SK-N-SH (cell line): ENCODE data around the gene STK32C. TPM values are rescaled to one million over a fixed set of nuclear protein-coding genes. Genes with fewer than 3 reads are reported as not detected.

Experiments
- CTCF ChIA-PET: fragments of 300-600, 350-600 bp; formaldehyde crosslinking; extraction: SDS; loops from one replicate; lab custom pipeline; 2021; lab: Yijun Ruan, JAX
- POLR2A ChIA-PET: fragments of 350-600 bp; sonication (Branson Sonifier 250); formaldehyde crosslinking; extraction: SDS; loops from one replicate; lab custom pipeline; 2020; ENCODE audit warnings: antibody characterized with exemption, inconsistent platforms; lab: Yijun Ruan, JAX
- DNase-seq: peaks from one replicate; pipeline ENCODE4 v3.0.0; 2012
- H2AFZ ChIP-seq: fragments of 200-600 bp; sonication (generic); 2 replicates; pipeline ENCODE4 v1.8.1; 2016; ENCODE audit warnings: antibody characterized with exemption, mild to moderate bottlenecking, low read depth
- H3F3A ChIP-seq: fragments of 200-600 bp; sonication (generic); replicated peaks from 2 replicates; pipeline ENCODE3; 2016; ENCODE audit warnings: antibody characterized with exemption, mild to moderate bottlenecking; ENCODE audit not compliant: insufficient read depth
- H3K27ac ChIP-seq, 2 experiments: fragments of 200-500 bp in 1 of 2; fragments of 200-600 bp in 1 of 2; sonication (Bioruptor generic) in 1 of 2; sonication (generic), shearing (Covaris generic) in 1 of 2; 2 replicates each; pipeline versions ENCODE4 v1.5.1 to v1.6.1; 2014 to 2016; ENCODE audit warnings: low read depth in 2 of 2, inconsistent platforms in 1 of 2, low read length in 1 of 2, mild to moderate bottlenecking in 1 of 2, mixed read lengths in 1 of 2
- H3K27me3 ChIP-seq: fragments of 200-600 bp; sonication (generic), shearing (Covaris generic); 2 replicates; pipeline ENCODE4 v1.6.1; 2016; ENCODE audit warnings: mixed run types; ENCODE audit not compliant: insufficient read depth
- H3K36me3 ChIP-seq, 2 experiments: fragments of 200-500 bp in 1 of 2; fragments of 200-600 bp in 1 of 2; sonication (Bioruptor generic) in 1 of 2; sonication (generic) in 1 of 2; replicated peaks in 1 of 2; 2 replicates each; pipeline versions ENCODE3 to v1.5.1; 2014 to 2016; ENCODE audit warnings: low read length in 1 of 2, mild to moderate bottlenecking in 1 of 2; ENCODE audit not compliant: insufficient read depth in 2 of 2, control insufficient read depth in 1 of 2
- H3K4me1 ChIP-seq, 2 experiments: fragments of 200-500 bp in 1 of 2; fragments of 200-600 bp in 1 of 2; sonication (Bioruptor generic) in 1 of 2; sonication (generic), shearing (Covaris generic) in 1 of 2; 2 replicates each; pipeline versions ENCODE4 v1.5.1 to v1.6.1; 2014 to 2016; ENCODE audit warnings: low read depth in 1 of 2, low read length in 1 of 2, mixed run types in 1 of 2; ENCODE audit not compliant: insufficient read depth in 2 of 2, control insufficient read depth in 1 of 2
- H3K4me2 ChIP-seq: fragments of 200-600 bp; sonication (generic), shearing (Covaris generic); 2 replicates; pipeline ENCODE4 v1.6.1; 2017; ENCODE audit warnings: mixed run types
- H3K4me3 ChIP-seq, 2 experiments: fragments of 200-500 bp in 1 of 2; fragments of 200-600 bp in 1 of 2; sonication (Bioruptor generic) in 1 of 2; sonication (generic), shearing (Covaris generic) in 1 of 2; 2 replicates each; pipeline versions ENCODE4 v1.5.1 to v1.8.1; 2014 to 2016; ENCODE audit warnings: low read depth in 2 of 2, inconsistent platforms in 1 of 2, low read length in 1 of 2, mild to moderate bottlenecking in 1 of 2, mixed read lengths in 1 of 2, moderate library complexity in 1 of 2
- H3K79me2 ChIP-seq: fragments of 200-600 bp; sonication (generic); 2 replicates; pipeline ENCODE4 v1.8.1; 2017; ENCODE audit warnings: mild to moderate bottlenecking; ENCODE audit not compliant: insufficient read depth
- H3K9ac ChIP-seq: fragments of 200-600 bp; sonication (generic); 2 replicates; pipeline ENCODE4 v1.6.1; 2017; ENCODE audit warnings: mixed run types
- H3K9me2 ChIP-seq: fragments of 200-600 bp; sonication (generic); 2 replicates; pipeline ENCODE4 v1.6.1; 2017; ENCODE audit warnings: mixed run types
- H3K9me3 ChIP-seq: fragments of 200-600 bp; sonication (generic); 2 replicates; pipeline ENCODE4 v1.6.1; 2017; ENCODE audit warnings: mixed run types, mild to moderate bottlenecking, moderate library complexity
- H4K20me1 ChIP-seq: fragments of 200-600 bp; sonication (generic); 2 replicates; pipeline ENCODE4 v1.6.1; 2017; ENCODE audit warnings: mild to moderate bottlenecking, mixed run types; ENCODE audit not compliant: insufficient read depth
- CHD2 ChIP-seq: fragments of 150-350 bp; IDR thresholded peaks from 2 replicates; pipeline ENCODE4 v1.6.1; 2018; ENCODE audit warnings: low read length; ENCODE audit not compliant: partially characterized antibody
- EP300 ChIP-seq, 2 experiments: IDR thresholded peaks; 2 replicates each; pipeline versions ENCODE4 v1.4.0 to v1.6.1; 2012; ENCODE audit warnings: borderline replicate concordance in 1 of 2, low read depth in 1 of 2, low read length in 1 of 2
- FOSL2 ChIP-seq: IDR thresholded peaks from 2 replicates; pipeline ENCODE4 v1.4.0; 2012; ENCODE audit warnings: low read depth, mild to moderate bottlenecking, moderate library complexity, borderline replicate concordance
- GABPA ChIP-seq: IDR thresholded peaks from 2 replicates; pipeline ENCODE4 v1.4.0; 2012; ENCODE audit warnings: low read depth, mild to moderate bottlenecking
- GATA2 ChIP-seq: sonication (generic); formaldehyde crosslinking; IDR thresholded peaks from 2 replicates; pipeline ENCODE4 v1.5.0; 2020; ENCODE audit warnings: mild to moderate bottlenecking, missing genetic modification reagents
- JUND ChIP-seq: IDR thresholded peaks from 2 replicates; pipeline ENCODE4 v1.4.0; 2012
- MEF2A ChIP-seq: IDR thresholded peaks from 2 replicates; pipeline ENCODE4 v1.4.0; 2012; ENCODE audit warnings: low read depth, borderline replicate concordance
- MXI1 ChIP-seq: IDR thresholded peaks from 2 replicates; pipeline ENCODE4 v1.6.1; 2012; ENCODE audit warnings: mild to moderate bottlenecking, low read depth, low read length, improper control_type of control experiment
- NFIC ChIP-seq: IDR thresholded peaks from 2 replicates; pipeline ENCODE4 v1.4.0; 2012; ENCODE audit warnings: borderline replicate concordance
- PBX3 ChIP-seq: IDR thresholded peaks from 2 replicates; pipeline ENCODE4; 2012
- POLR2AphosphoS5 ChIP-seq: IDR thresholded peaks from 2 replicates; pipeline ENCODE4 v1.6.1; 2012; ENCODE audit warnings: low read depth, low read length
- RAD21 ChIP-seq: IDR thresholded peaks from 2 replicates; pipeline ENCODE4 v1.6.1; 2012; ENCODE audit warnings: mild to moderate bottlenecking, low read length
- RXRA ChIP-seq: IDR thresholded peaks from 2 replicates; pipeline ENCODE4 v1.4.0; 2012; ENCODE audit warnings: low read depth, mild to moderate bottlenecking, borderline replicate concordance
- SMC3 ChIP-seq: IDR thresholded peaks from 2 replicates; pipeline ENCODE4 v1.6.1; 2012; ENCODE audit warnings: low read depth, low read length, improper control_type of control experiment
- TCF12 ChIP-seq: IDR thresholded peaks from 2 replicates; pipeline ENCODE4 v1.4.0; 2012
- USF2 ChIP-seq: fragments of 150-350 bp; IDR thresholded peaks from 2 replicates; pipeline ENCODE4 v1.6.1; 2017; ENCODE audit warnings: antibody characterized with exemption, low read length, low read depth, borderline replicate concordance
- YY1 ChIP-seq: IDR thresholded peaks from 2 replicates; pipeline ENCODE4 v1.4.0; 2012; ENCODE audit warnings: low read depth, mild to moderate bottlenecking
- ZBTB33 ChIP-seq: IDR thresholded peaks from 2 replicates; pipeline ENCODE4 v1.4.0; 2012; ENCODE audit warnings: low read depth, borderline replicate concordance
- WGBS: methylation state at CpG from one replicate; pipeline ENCODE4 v1.1.6; 2017; ENCODE audit warnings: low lambda C conversion rate; 5-methylcytosine and 5-hydroxymethylcytosine counted together
- polyA plus RNA-seq, 3 experiments: library from polyadenylated mRNA; depleted of rRNA; stranded (reverse); fragments of >200 nt; gene quantifications; 2 replicates each; pipeline ENCODE4 v1.2.3, GENCODE V29; 2012

Gene STK32C
- polyA plus RNA-seq, 1 of the 3 experiments (the other 2 are of a cell fraction), result 27.8 TPM

GRCh38 chr10:132247943-132248342 is 59.8 kb downstream of the STK32C start:
- no peak for TF ChIP-seq ZBTB33
- no peak for TF ChIP-seq YY1
- no peak for TF ChIP-seq RXRA
- no peak for TF ChIP-seq MXI1
- TF ChIP-seq JUND, result no peak
- TF ChIP-seq NFIC, result no peak
- no peak for TF ChIP-seq USF2
- no peak for TF ChIP-seq FOSL2
- TF ChIP-seq, all 33 proteins: peak for 0
- no peaks in the 10 kb centered on the region for H3K27me3 ChIP-seq
- H3K4me2 ChIP-seq, result no peak overlapping the region
- no peaks in the 10 kb centered on the region for H3K9me2 ChIP-seq
- H4K20me1 ChIP-seq, result no peaks in the 10 kb centered on the region
- no peak overlapping the region for H3K27ac ChIP-seq
- POLR2A ChIA-PET, result no interaction called here
- H3F3A ChIP-seq, result no peaks in the 10 kb centered on the region
- CTCF ChIA-PET, result interaction anchor here (0.9 to 1.4 kb wide), 2 partner anchors 112 to 206 kb away, joined by 3 to 4 read pairs; no protein-coding TSS in a partner anchor
- H3K4me1 ChIP-seq, result peaks cover 0 to 28% of the 10 kb centered on the region in 2 experiments; a peak in 1 of 4 replicates
- no peak overlapping the region for H3K4me3 ChIP-seq
- H3K9ac ChIP-seq, result no peak overlapping the region
- WGBS, result 75% methylated on average over 18 of the region's 19 CpGs
- H2AFZ ChIP-seq, result no peak overlapping the region
- H3K9me3 ChIP-seq, result no peaks in the 10 kb centered on the region
- no peaks in the 10 kb centered on the region for H3K79me2 ChIP-seq
- no peak for DNase-seq
- no peaks in the 10 kb centered on the region for H3K36me3 ChIP-seq

- WGBS, result 72% methylated on average over 4 of the region's 13 CpGs
- Histone ChIP-seq H3K4me1 (peaks cover 0 to 41% of the 10 kb centered on the region in 2 experiments; a peak in 1 of 4 replicates), H3K9me2 (no peaks in the 10 kb centered on the region), H4K20me1 (no peaks in the 10 kb centered on the region), H3K9me3 (no peaks in the 10 kb centered on the region), H3K4me2 (no peak overlapping the region), H3K27ac (no peak overlapping the region), H2AFZ (no peak overlapping the region), H3F3A (no peaks in the 10 kb centered on the region), H3K27me3 (no peaks in the 10 kb centered on the region), H3K4me3 (no peak overlapping the region), H3K36me3 (no peaks in the 10 kb centered on the region), H3K9ac (no peak overlapping the region), H3K79me2 (no peaks in the 10 kb centered on the region)
- TF ChIP-seq EP300 (IDR thresholded peaks at IDR 0.05; ENCODE audit: borderline replicate concordance in 1 of 2, low read depth in 1 of 2, low read length in 1 of 2), result no peak
- TF ChIP-seq RAD21, result no peak
- no peak for TF ChIP-seq PBX3
- no peak for TF ChIP-seq MEF2A
- no peak for TF ChIP-seq ZBTB33
- TF ChIP-seq CHD2, result no peak
- no peak for TF ChIP-seq POLR2AphosphoS5
- TF ChIP-seq SMC3, result no peak
- no peak for TF ChIP-seq TCF12
- TF ChIP-seq MXI1, result no peak
- no peak for TF ChIP-seq GATA2 (CRISPR knock-in tag)
- no peak for TF ChIP-seq GABPA
- POLR2A ChIA-PET, result no interaction called here
- CTCF ChIA-PET, result interaction anchor here (1.1 to 1.4 kb wide), 2 partner anchors 22 to 159 kb away, joined by 3 read pairs; no protein-coding TSS in a partner anchor
- DNase-seq, result no peak
These were observed 61.5 kb downstream of the STK32C start for GRCh38 chr10:132246296-132246695.
